SK-N-SH treated with all-trans-retinoic acid at 6 μM for 48 hours (cell line): ENCODE results near the gene NFIB.
A peak's percentile ranks its signal among the peaks of the same experiment; 100 is the strongest.

Source experiments
- ATAC-seq: fragments of 200-7000 bp; cut with Tn5 transposase; 3 replicates; pipeline ENCODE4 v1.9.1; 2020; ENCODE audit warnings: mild to moderate bottlenecking, moderate library complexity
- ARNTL ChIP-seq: fragments of 450-650 bp; formaldehyde crosslinking; IDR thresholded peaks from 2 replicates; pipeline ENCODE4 v1.5.0; 2020; ENCODE audit warnings: low read depth, mild to moderate bottlenecking, moderate library complexity, borderline replicate concordance
- CREB5 ChIP-seq: fragments of 250-450 bp; sonication (Bioruptor Pico); IDR thresholded peaks from 2 replicates; pipeline ENCODE4 v1.5.1; 2020; ENCODE audit warnings: low read depth, mild to moderate bottlenecking, moderate library complexity
- CSDC2 ChIP-seq: fragments of 250-450 bp; sonication (Bioruptor Pico); IDR thresholded peaks from 2 replicates; pipeline ENCODE4 v1.5.0; 2020; ENCODE audit warnings: mild to moderate bottlenecking, moderate library complexity
- CSRNP3 ChIP-seq: fragments of 250-450 bp; sonication (Bioruptor Pico); IDR thresholded peaks from 2 replicates; pipeline ENCODE4 v1.5.1; 2021; ENCODE audit warnings: mild to moderate bottlenecking, moderate library complexity
- ESRRG ChIP-seq: fragments of 250-450 bp; sonication (Bioruptor Pico); IDR thresholded peaks from 2 replicates; pipeline ENCODE4 v1.6.1; 2021; ENCODE audit warnings: mild to moderate bottlenecking
- GLIS3 ChIP-seq: fragments of 250-450 bp; sonication (Bioruptor Pico); IDR thresholded peaks from 2 replicates; pipeline ENCODE4 v1.5.0; 2020; ENCODE audit warnings: mild to moderate bottlenecking, moderate library complexity
- ISL1 ChIP-seq: fragments of 250-450 bp; sonication (Bioruptor Pico); IDR thresholded peaks from 2 replicates; pipeline ENCODE4 v2.1.2; 2022; ENCODE audit warnings: mild to moderate bottlenecking, moderate library complexity
- OSR1 ChIP-seq: fragments of 250-450 bp; sonication (Bioruptor Pico); IDR thresholded peaks from 2 replicates; pipeline ENCODE4 v1.8.0; 2022; ENCODE audit warnings: moderate library complexity, mild to moderate bottlenecking, inconsistent platforms
- PATZ1 ChIP-seq: fragments of 250-450 bp; sonication (Bioruptor Pico); IDR thresholded peaks from 2 replicates; pipeline ENCODE4 v1.8.0; 2020; ENCODE audit warnings: mild to moderate bottlenecking, moderate library complexity, borderline replicate concordance
- POU6F1 ChIP-seq: fragments of 250-450 bp; sonication (Bioruptor Pico); IDR thresholded peaks from 2 replicates; pipeline ENCODE4 v1.8.0; 2021; ENCODE audit warnings: low read depth, mild to moderate bottlenecking, moderate library complexity, borderline replicate concordance
- PPARA ChIP-seq: fragments of 250-450 bp; sonication (Bioruptor Pico); IDR thresholded peaks from 2 replicates; pipeline ENCODE4 v1.5.0; 2020; ENCODE audit warnings: mild to moderate bottlenecking, borderline replicate concordance
- RARB ChIP-seq: fragments of 250-450 bp; sonication (Bioruptor Pico); IDR thresholded peaks from 2 replicates; pipeline ENCODE4 v1.8.0; 2021; ENCODE audit warnings: mild to moderate bottlenecking, moderate library complexity
- SNAI2 ChIP-seq: fragments of 250-450 bp; sonication (Bioruptor Pico); IDR thresholded peaks from 2 replicates; pipeline ENCODE4 v1.5.0; 2020; ENCODE audit warnings: mild to moderate bottlenecking, moderate library complexity
- TCF4 ChIP-seq: fragments of 250-450 bp; sonication (Bioruptor Pico); IDR thresholded peaks from 2 replicates; pipeline ENCODE4 v1.8.0; 2021; ENCODE audit warnings: mild to moderate bottlenecking, moderate library complexity, borderline replicate concordance
- TOX ChIP-seq: fragments of 250-450 bp; sonication (Bioruptor Pico); IDR thresholded peaks from 2 replicates; pipeline ENCODE4 v1.8.0; 2021; ENCODE audit warnings: mild to moderate bottlenecking, moderate library complexity, borderline replicate concordance
- TSHZ2 ChIP-seq: fragments of 250-450 bp; sonication (Bioruptor Pico); IDR thresholded peaks from 2 replicates; pipeline ENCODE4 v1.5.0; 2020; ENCODE audit warnings: mild to moderate bottlenecking, moderate library complexity
- ZC3H10 ChIP-seq: fragments of 250-450 bp; sonication (Bioruptor Pico); IDR thresholded peaks from 2 replicates; pipeline ENCODE4 v1.5.1; 2021; ENCODE audit warnings: mild to moderate bottlenecking, moderate library complexity
- ZFP3 ChIP-seq: fragments of 250-450 bp; sonication (Bioruptor Pico); IDR thresholded peaks from 2 replicates; pipeline ENCODE4 v1.5.0; 2020; ENCODE audit warnings: mild to moderate bottlenecking, moderate library complexity
- ZFP30 ChIP-seq: fragments of 450-650 bp; formaldehyde crosslinking; IDR thresholded peaks from 2 replicates; pipeline ENCODE4 v1.5.0; 2022; ENCODE audit warnings: mild to moderate bottlenecking, moderate library complexity
- ZNF565 ChIP-seq: fragments of 450-650 bp; formaldehyde crosslinking; conservative IDR thresholded peaks from 2 replicates; pipeline ENCODE4 v1.5.0; 2020; ENCODE audit warnings: low read depth, mild to moderate bottlenecking, moderate library complexity
- ZNF70 ChIP-seq: fragments of 450-650 bp; formaldehyde crosslinking; IDR thresholded peaks from 2 replicates; pipeline ENCODE4 v1.5.0; 2020; ENCODE audit warnings: mild to moderate bottlenecking, moderate library complexity
- ZNF8 ChIP-seq: fragments of 450-650 bp; formaldehyde crosslinking; IDR thresholded peaks from 2 replicates; pipeline ENCODE4 v1.5.0; 2020; ENCODE audit warnings: mild to moderate bottlenecking, moderate library complexity

NFIB gene

GRCh38 chr9:14246951-14247350 is 67.0 kb downstream of the NFIB start:
- no peak for ATAC-seq
- no peak for TF ChIP-seq CSRNP3 (CRISPR knock-in tag)
- TF ChIP-seq ZNF8 (CRISPR knock-in tag) = no peak
- TF ChIP-seq TSHZ2 (CRISPR knock-in tag) = no peak
- no peak for TF ChIP-seq ZFP30 (CRISPR knock-in tag)
- no peak for TF ChIP-seq POU6F1 (CRISPR knock-in tag)
- no peak for TF ChIP-seq TCF4 (CRISPR knock-in tag)
- TF ChIP-seq ESRRG = no peak
- no peak for TF ChIP-seq ISL1 (CRISPR knock-in tag)
- no peak for TF ChIP-seq ZNF70
- TF ChIP-seq TOX (CRISPR knock-in tag) = no peak
- TF ChIP-seq CSDC2 (CRISPR knock-in tag) = no peak
- no peak for TF ChIP-seq RARB (CRISPR knock-in tag)
- no peak for TF ChIP-seq ZFP3
- TF ChIP-seq CREB5 (CRISPR knock-in tag) = no peak
- no peak for TF ChIP-seq OSR1 (CRISPR knock-in tag)
- TF ChIP-seq PPARA = no peak
- TF ChIP-seq ZNF565 (CRISPR knock-in tag) = no peak

- no peak for TF ChIP-seq ESRRG
- no peak for TF ChIP-seq CREB5 (CRISPR knock-in tag)
- no peak for TF ChIP-seq TCF4 (CRISPR knock-in tag)
- TF ChIP-seq PATZ1 = no peak
- no peak for TF ChIP-seq ZC3H10
- TF ChIP-seq ARNTL = no peak
- TF ChIP-seq POU6F1 (CRISPR knock-in tag) = no peak
- TF ChIP-seq ZNF8 (CRISPR knock-in tag) = no peak
- TF ChIP-seq ZNF70 = no peak
- no peak for TF ChIP-seq ISL1 (CRISPR knock-in tag)
- no peak for TF ChIP-seq TOX (CRISPR knock-in tag)
- TF ChIP-seq CSRNP3 (CRISPR knock-in tag) = no peak
- no peak for TF ChIP-seq SNAI2 (CRISPR knock-in tag)
- no peak for TF ChIP-seq GLIS3 (CRISPR knock-in tag)
- TF ChIP-seq, all 23 proteins: peak for 0
- ATAC-seq = peak; percentile 43; the same call in 2 of the 3 replicates
These were observed 67.9 kb downstream of the NFIB start for GRCh38 chr9:14245901-14246525.
